Central memory CD8-positive, alpha-beta T cell (primary cell): ENCODE measurements around the gene ULBP1.
"Not testable (repeated sequence)": the region's sequence is repeated elsewhere in the genome, so short reads cannot be mapped to it uniquely, and the experiment has no call there.

ENCODE experiments used
- ATAC-seq: fragments of 150-1000 bp; cut with Tn5 transposase; replicated peaks from 2 replicates; pipeline ENCODE4 v1.10.0; 2022; ENCODE audit warnings: mild to moderate bottlenecking, moderate FRiP score, moderate number of reproducible peaks; ENCODE audit not compliant: poor library complexity, severe bottlenecking; ENCODE audit errors: extremely low read depth
- DNase-seq, 2 donors: peaks; one replicate each; pipeline ENCODE4 v3.0.0; 2021; ENCODE audit warnings: low spot score in 2 of 2
- H3K27ac Mint-ChIP-seq: one replicate; pipeline ENCODE4 v1.8.0; 2022; ENCODE audit warnings: low read depth, mild to moderate bottlenecking, moderate library complexity, mixed read lengths
- H3K27me3 Mint-ChIP-seq: one replicate; pipeline ENCODE4 v1.8.0; 2022; ENCODE audit warnings: mixed read lengths
- H3K36me3 Mint-ChIP-seq: one replicate; pipeline ENCODE4 v1.8.0; 2022; ENCODE audit warnings: mild to moderate bottlenecking, moderate library complexity, mixed read lengths; ENCODE audit not compliant: insufficient read depth
- H3K4me1 Mint-ChIP-seq: one replicate; pipeline ENCODE4 v1.8.0; 2022; ENCODE audit warnings: mixed read lengths
- H3K4me3 Mint-ChIP-seq: one replicate; pipeline ENCODE4 v1.8.0; 2022; ENCODE audit warnings: mild to moderate bottlenecking, moderate library complexity, mixed read lengths
- H3K9me3 Mint-ChIP-seq: one replicate; pipeline ENCODE4 v1.8.0; 2022; ENCODE audit warnings: mixed read lengths

Gene ULBP1

DNA sequence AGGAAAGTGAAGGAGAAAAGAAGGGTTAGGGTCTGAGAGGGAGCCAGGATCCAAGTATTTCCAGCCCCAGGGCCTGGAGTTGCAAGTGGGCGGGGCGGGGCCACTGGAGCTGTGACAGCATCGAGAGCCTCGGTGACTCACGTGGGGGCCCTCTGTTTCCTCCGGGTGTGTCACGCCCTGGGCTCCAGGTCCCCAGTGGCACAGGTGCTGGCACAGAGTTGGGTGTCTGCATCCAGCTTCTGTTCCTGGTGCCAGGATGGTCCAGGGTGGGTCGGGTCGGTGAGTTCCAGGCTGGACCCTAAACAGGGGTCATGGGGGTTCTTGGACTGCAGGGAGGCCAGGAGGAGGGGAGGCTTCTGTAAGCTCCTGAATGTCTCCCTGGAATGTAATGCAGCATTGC, 44.8 kb downstream of the ULBP1 start:
- H3K4me1 Mint-ChIP-seq = peaks cover 26% of the 10 kb centered on the region
- H3K36me3 Mint-ChIP-seq = peaks cover 4% of the 10 kb centered on the region
- no peak for DNase-seq
- no peak overlapping the region for H3K4me3 Mint-ChIP-seq
- no peak overlapping the region for H3K27ac Mint-ChIP-seq
- no peak for ATAC-seq
- H3K27me3 Mint-ChIP-seq = peaks cover 53% of the 10 kb centered on the region
- no peaks in the 10 kb centered on the region for H3K9me3 Mint-ChIP-seq

- H3K36me3 Mint-ChIP-seq, DNase-seq, H3K4me3 Mint-ChIP-seq, ATAC-seq, H3K9me3 Mint-ChIP-seq, H3K27ac Mint-ChIP-seq: not testable (repeated sequence)
- H3K4me1 Mint-ChIP-seq = peaks cover 25% of the 10 kb centered on the region
- peaks cover 92% of the 10 kb centered on the region for H3K27me3 Mint-ChIP-seq
These were observed 49.4 kb downstream of the ULBP1 start for GRCh38 chr6:150012846-150013784.

- ATAC-seq, H3K27ac Mint-ChIP-seq, DNase-seq, H3K9me3 Mint-ChIP-seq, H3K36me3 Mint-ChIP-seq: not testable (repeated sequence)
- peaks cover 92% of the 10 kb centered on the region for H3K27me3 Mint-ChIP-seq
- H3K4me3 Mint-ChIP-seq = peak overlapping the region; percentile 11
- H3K4me1 Mint-ChIP-seq = peaks cover 25% of the 10 kb centered on the region
These were observed 50.3 kb downstream of the ULBP1 start for GRCh38 chr6:150013785-150014622.

DNA sequence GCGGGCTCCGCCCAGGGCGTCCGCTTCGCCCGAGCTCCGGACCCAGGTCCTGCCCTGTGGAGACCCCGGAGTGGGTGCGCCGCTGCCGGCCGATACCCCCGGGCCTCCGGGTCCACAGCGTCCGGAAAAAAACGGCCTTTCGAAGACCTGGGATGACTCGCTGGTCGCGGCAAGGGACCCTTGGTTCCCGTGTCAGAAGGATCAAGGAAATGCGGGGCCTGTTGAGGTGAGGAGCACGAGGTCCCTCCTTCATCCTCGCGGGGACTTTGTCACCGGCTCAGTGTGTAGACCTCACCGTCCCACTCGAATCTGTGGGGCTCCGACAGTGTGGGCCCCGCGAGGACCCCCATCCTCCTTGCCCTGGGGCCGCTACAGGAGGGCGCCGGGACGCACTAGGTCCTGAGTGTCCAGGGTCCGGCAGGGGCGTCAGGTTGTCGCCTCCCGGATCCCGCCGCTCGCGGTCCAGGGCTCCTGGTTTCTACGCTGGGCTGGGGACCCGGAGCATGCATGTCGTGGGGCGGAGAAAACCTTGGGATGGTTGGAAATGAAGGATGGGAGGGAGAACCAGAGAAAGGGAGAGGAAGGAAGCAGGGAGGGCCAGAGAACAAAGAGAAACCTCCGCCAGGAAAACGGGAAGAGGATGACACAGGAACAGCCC, 51.0 kb downstream of the ULBP1 start:
- Mint-ChIP-seq H3K4me1 (peaks cover 25% of the 10 kb centered on the region), H3K27me3 (peaks cover 91% of the 10 kb centered on the region)
- not testable (repeated sequence) for H3K27ac Mint-ChIP-seq, DNase-seq, H3K4me3 Mint-ChIP-seq, ATAC-seq, H3K9me3 Mint-ChIP-seq, H3K36me3 Mint-ChIP-seq

- not testable (repeated sequence) for ATAC-seq, H3K27ac Mint-ChIP-seq, DNase-seq, H3K4me3 Mint-ChIP-seq, H3K36me3 Mint-ChIP-seq, H3K9me3 Mint-ChIP-seq
- Mint-ChIP-seq H3K4me1 (peaks cover 25% of the 10 kb centered on the region), H3K27me3 (peaks cover 89% of the 10 kb centered on the region)
These were observed 51.7 kb downstream of the ULBP1 start for GRCh38 chr6:150015281-150016001.

DNA sequence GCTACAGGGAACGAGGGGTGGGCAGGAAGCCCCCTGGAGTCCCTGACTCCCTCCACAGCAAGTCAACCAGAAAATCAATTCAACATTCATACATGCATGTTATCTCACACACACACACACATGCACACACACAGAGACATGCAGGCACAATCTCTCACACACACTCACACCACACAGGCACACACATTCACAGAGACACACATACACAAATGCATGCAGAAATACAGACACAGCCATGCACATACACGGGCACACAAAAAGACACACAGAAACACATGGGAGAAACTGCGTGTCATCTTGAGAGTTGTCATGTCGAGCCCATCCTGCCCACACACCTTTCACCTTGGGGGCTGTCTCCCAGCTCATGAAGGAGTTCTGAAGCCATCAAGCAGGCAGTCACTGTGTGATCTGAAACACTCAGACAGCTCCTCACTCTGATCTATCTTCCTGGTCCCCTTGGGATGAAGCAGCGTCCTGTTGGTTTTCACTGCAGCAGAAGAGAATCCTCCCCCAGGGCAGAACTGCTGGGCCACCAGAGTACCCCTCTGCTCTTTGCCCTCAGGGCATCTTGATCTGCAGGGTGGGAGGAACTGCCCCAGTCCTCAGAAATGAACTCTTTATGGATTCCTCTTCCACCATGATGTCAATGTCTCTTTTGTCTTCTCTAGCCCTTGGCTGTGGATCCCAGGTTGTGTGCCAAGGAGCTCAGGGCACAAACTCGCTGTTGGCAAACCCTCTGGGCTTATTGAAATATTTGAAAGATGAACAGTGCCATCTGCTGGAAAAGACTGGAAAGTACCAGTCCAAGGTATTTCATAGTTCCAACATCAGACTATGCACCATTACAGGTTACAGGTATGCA, 52.8 kb downstream of the ULBP1 start:
- Mint-ChIP-seq H3K4me1 (peaks cover 25% of the 10 kb centered on the region), H3K27me3 (peaks cover 84% of the 10 kb centered on the region), H3K36me3 (peaks cover 3% of the 10 kb centered on the region), H3K27ac (no peak overlapping the region), H3K4me3 (no peak overlapping the region), H3K9me3 (no peaks in the 10 kb centered on the region)
- DNase-seq (peak in 1 of 2 donors; percentile 56), ATAC-seq (peak; percentile 67)

DNA sequence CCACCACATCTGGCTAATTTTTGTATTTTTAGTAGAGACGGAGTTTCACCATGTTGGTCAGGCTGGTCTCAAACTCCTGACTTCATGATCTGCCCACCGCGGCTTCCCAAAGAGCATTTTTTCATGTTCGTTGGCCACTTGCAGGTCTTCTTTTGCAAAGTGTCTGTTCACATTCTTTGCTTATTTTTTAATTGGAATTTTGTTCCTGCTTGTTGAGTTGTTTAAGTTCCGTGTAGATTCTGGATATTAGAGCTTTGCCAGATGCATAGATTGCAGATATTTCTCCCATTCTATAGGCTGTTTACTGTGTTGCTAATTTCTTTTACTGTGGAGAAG, 53.4 kb downstream of the ULBP1 start:
- H3K4me1 Mint-ChIP-seq = peaks cover 25% of the 10 kb centered on the region
- H3K4me3 Mint-ChIP-seq, H3K27ac Mint-ChIP-seq, DNase-seq, H3K9me3 Mint-ChIP-seq, ATAC-seq, H3K36me3 Mint-ChIP-seq: not testable (repeated sequence)
- peaks cover 82% of the 10 kb centered on the region for H3K27me3 Mint-ChIP-seq

- no peak overlapping the region for H3K27ac Mint-ChIP-seq
- H3K4me1 Mint-ChIP-seq = peaks cover 15% of the 10 kb centered on the region
- no peaks in the 10 kb centered on the region for H3K36me3 Mint-ChIP-seq
- ATAC-seq (no peak), DNase-seq (no peak)
- H3K9me3 Mint-ChIP-seq = no peaks in the 10 kb centered on the region
- H3K4me3 Mint-ChIP-seq = no peak overlapping the region
- peaks cover 71% of the 10 kb centered on the region for H3K27me3 Mint-ChIP-seq
These were observed 55.3 kb downstream of the ULBP1 start for GRCh38 chr6:150018846-150019580.

GRCh38 chr6:150021870-150022269, 58.1 kb downstream of the ULBP1 start:
- H3K36me3 Mint-ChIP-seq, H3K4me3 Mint-ChIP-seq, H3K27ac Mint-ChIP-seq, H3K9me3 Mint-ChIP-seq, ATAC-seq, DNase-seq, H3K4me1 Mint-ChIP-seq: not testable (repeated sequence)
- H3K27me3 Mint-ChIP-seq = peaks cover 75% of the 10 kb centered on the region
